Stimulated activated effector memory CD8-positive, alpha-beta T cell treated with anti-CD3 and anti-CD28 coated beads, Interleukin-12 subunit alpha, Interleukin-12 subunit beta, amount 100 ng/mL, for 72 hours (primary cell): ENCODE results near the gene OLFM2.

Source experiments
- ATAC-seq: fragments of 150-1000 bp; cut with Tn5 transposase; 2 replicates; pipeline ENCODE4 v1.10.0; 2021
- DNase-seq, 2 donors: peaks; one replicate each; pipeline ENCODE4 v3.0.0; 2021 to 2022; ENCODE audit warnings: low spot score in 2 of 2
- H3K27ac Mint-ChIP-seq: one replicate; pipeline ENCODE4 v1.8.0; 2022; ENCODE audit warnings: mild to moderate bottlenecking, mixed read lengths
- H3K36me3 Mint-ChIP-seq: one replicate; pipeline ENCODE4 v1.8.0; 2022; ENCODE audit warnings: mild to moderate bottlenecking, mixed read lengths
- H3K4me1 Mint-ChIP-seq: one replicate; pipeline ENCODE4 v1.8.0; 2022; ENCODE audit warnings: mixed read lengths
- H3K4me3 Mint-ChIP-seq: one replicate; pipeline ENCODE4 v1.8.0; 2022; ENCODE audit warnings: mild to moderate bottlenecking, mixed read lengths
- H3K9me3 Mint-ChIP-seq: one replicate; pipeline ENCODE4 v1.8.0; 2022; ENCODE audit warnings: mixed read lengths

The OLFM2 gene

GRCh38 chr19:9818734-9819595 lies 117.3 kb downstream of the OLFM2 start, which contains the start of gene FBXL12:
FBXL12 (minus strand) TSS chr19:9819079; CDS start chr19:9818813, 266 bp downstream.
- ATAC-seq: peak; percentile 92
- peaks cover 19% of the 10 kb centered on the region for H3K4me1 Mint-ChIP-seq
- no peaks in the 10 kb centered on the region for H3K9me3 Mint-ChIP-seq
- H3K36me3 Mint-ChIP-seq: peaks cover 35% of the 10 kb centered on the region
- H3K27ac Mint-ChIP-seq: peak within 1 kb of the TSS; percentile 89
- DNase-seq: peak; percentile 99 to 100
- H3K4me3 Mint-ChIP-seq: peak within 1 kb of the TSS; percentile 84

DNA sequence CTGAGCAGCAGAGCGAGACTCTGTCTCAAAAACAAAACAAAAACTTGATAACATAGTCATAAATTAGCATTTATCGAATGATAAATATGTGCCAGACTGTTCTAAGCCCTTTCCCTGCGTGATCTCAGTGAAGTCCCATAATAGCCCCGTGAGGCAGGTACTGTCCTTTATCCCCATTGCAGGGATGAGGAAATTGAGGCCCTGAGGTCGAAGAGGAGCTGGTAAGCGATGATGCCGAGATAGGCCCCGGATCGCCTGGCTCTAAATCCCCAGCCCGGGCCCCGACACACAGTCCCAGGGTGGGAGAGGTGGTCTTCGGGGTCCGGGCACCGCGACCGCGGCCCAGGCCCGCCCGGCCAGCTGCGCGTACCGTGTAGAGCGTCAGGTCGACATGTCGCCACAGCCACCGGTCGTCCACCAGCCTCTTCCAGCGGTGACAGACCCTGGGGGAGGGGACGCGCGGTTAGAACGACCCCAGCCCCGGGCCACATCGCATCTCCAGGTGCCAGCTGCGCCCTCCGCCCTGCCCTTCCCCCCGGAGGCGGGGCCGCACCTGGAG lies 118.1 kb downstream of the OLFM2 start:
- Mint-ChIP-seq H3K27ac (peak overlapping the region; percentile 89), H3K4me3 (peak overlapping the region; percentile 84), H3K4me1 (peaks cover 19% of the 10 kb centered on the region), H3K9me3 (no peaks in the 10 kb centered on the region), H3K36me3 (peaks cover 35% of the 10 kb centered on the region)
- ATAC-seq (no peak), DNase-seq (no peak)

DNA sequence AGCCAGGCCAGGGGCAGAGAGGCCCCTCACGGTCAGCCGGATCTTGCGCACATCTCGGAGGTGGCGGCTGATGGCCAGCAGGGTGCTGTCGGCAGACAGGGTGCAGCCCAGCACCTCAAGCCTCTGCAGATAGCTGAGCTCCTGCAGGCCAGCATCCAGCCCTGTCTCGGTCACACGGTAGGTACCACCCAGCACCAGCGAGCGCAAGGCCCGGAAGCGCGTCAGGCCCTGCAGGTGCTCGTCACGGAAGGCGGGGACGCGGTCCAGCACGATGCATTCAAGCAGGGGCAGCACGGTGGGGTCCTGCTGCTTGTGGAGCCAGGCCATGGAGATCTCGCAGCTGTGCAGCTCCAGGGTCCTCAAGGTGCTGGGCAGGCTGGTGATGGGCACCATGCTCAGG lies 125.2 kb downstream of the OLFM2 start:
- ATAC-seq (peak; percentile 19), DNase-seq (no peak)
- peaks cover 13% of the 10 kb centered on the region for H3K4me1 Mint-ChIP-seq
- H3K27ac Mint-ChIP-seq: no peak overlapping the region
- H3K9me3 Mint-ChIP-seq: no peaks in the 10 kb centered on the region
- H3K36me3 Mint-ChIP-seq: peaks cover 76% of the 10 kb centered on the region
- no peak overlapping the region for H3K4me3 Mint-ChIP-seq

- Mint-ChIP-seq H3K4me3 (no peak overlapping the region), H3K4me1 (peaks cover 13% of the 10 kb centered on the region), H3K36me3 (peaks cover 60% of the 10 kb centered on the region), H3K9me3 (no peaks in the 10 kb centered on the region), H3K27ac (peak overlapping the region; percentile 79)
- no peak for ATAC-seq
- DNase-seq: no peak
These were observed 127.2 kb downstream of the OLFM2 start for GRCh38 chr19:9808855-9809824.

- peaks cover 39% of the 10 kb centered on the region for H3K36me3 Mint-ChIP-seq
- H3K9me3 Mint-ChIP-seq: no peaks in the 10 kb centered on the region
- H3K27ac Mint-ChIP-seq: no peak overlapping the region
- ATAC-seq (no peak), DNase-seq (no peak)
- peaks cover 13% of the 10 kb centered on the region for H3K4me1 Mint-ChIP-seq
- no peak overlapping the region for H3K4me3 Mint-ChIP-seq
These were observed 129.5 kb downstream of the OLFM2 start for GRCh38 chr19:9806803-9807202.
